H7 (cell line): ENCODE measurements around the gene AP3B1. TPM values are rescaled to one million over a fixed set of nuclear protein-coding genes. Genes with fewer than 3 reads are reported as not detected.

Experiments
- DNase-seq: peaks from one replicate; pipeline ENCODE4 v3.0.0; 2012
- H3K27me3 ChIP-seq: 2 replicates; pipeline ENCODE4 v1.6.0; 2011; ENCODE audit warnings: mild to moderate bottlenecking, low read length; ENCODE audit not compliant: control insufficient read depth, insufficient read depth
- H3K36me3 ChIP-seq: replicated peaks from 2 replicates; pipeline ENCODE4 v1.5.1; 2011; ENCODE audit warnings: low read length; ENCODE audit not compliant: control insufficient read depth, insufficient read depth
- H3K4me3 ChIP-seq: 2 replicates; pipeline ENCODE4 v1.5.1; 2011; ENCODE audit warnings: low read depth, mild to moderate bottlenecking, control low read depth, low read length, moderate library complexity; ENCODE audit not compliant: insufficient read depth
- total RNA-seq: library from RNA; depleted of rRNA; stranded (reverse); fragments of >200 nt; shearing (Covaris generic); gene quantifications from 2 replicates; pipeline ENCODE4 v1.2.3, GENCODE V29; 2014

The AP3B1 gene
- total RNA-seq, 1 experiment from 2014 or later, result 40.1 TPM

GRCh38 chr5:77995793-77996409 is 298.6 kb downstream of the AP3B1 start:
- no peak for DNase-seq
- Histone ChIP-seq H3K36me3 (no peaks in the 10 kb centered on the region), H3K4me3 (no peak overlapping the region), H3K27me3 (peaks cover 6% of the 10 kb centered on the region)

GRCh38 chr5:77994943-77995342 is 299.6 kb downstream of the AP3B1 start:
- Histone ChIP-seq H3K27me3 (peaks cover 6% of the 10 kb centered on the region), H3K4me3 (no peak overlapping the region), H3K36me3 (no peaks in the 10 kb centered on the region)
- DNase-seq, result no peak

GRCh38 chr5:77993855-77994318 is 300.6 kb downstream of the AP3B1 start:
- peaks cover 6% of the 10 kb centered on the region for H3K27me3 ChIP-seq
- DNase-seq, result peak; percentile 60
- no peak overlapping the region for H3K4me3 ChIP-seq
- no peaks in the 10 kb centered on the region for H3K36me3 ChIP-seq

GRCh38 chr5:77993141-77993854 is 301.2 kb downstream of the AP3B1 start:
- no peak for DNase-seq
- Histone ChIP-seq H3K27me3 (peaks cover 6% of the 10 kb centered on the region), H3K4me3 (no peak overlapping the region), H3K36me3 (no peaks in the 10 kb centered on the region)

- Histone ChIP-seq H3K4me3 (no peak overlapping the region), H3K36me3 (no peaks in the 10 kb centered on the region), H3K27me3 (peaks cover 6% of the 10 kb centered on the region)
- peak; percentile 74 for DNase-seq
Measured at GRCh38 chr5:77991084-77991483, 303.4 kb downstream of the AP3B1 start.

GRCh38 chr5:77990020-77990419 is 304.5 kb downstream of the AP3B1 start:
- Histone ChIP-seq H3K4me3 (no peak overlapping the region), H3K36me3 (no peaks in the 10 kb centered on the region), H3K27me3 (peaks cover 3% of the 10 kb centered on the region)
- DNase-seq, result peak; percentile 82

- Histone ChIP-seq H3K4me3 (no peak overlapping the region), H3K27me3 (no peaks in the 10 kb centered on the region), H3K36me3 (no peaks in the 10 kb centered on the region)
- no peak for DNase-seq
Measured at GRCh38 chr5:77987988-77988387, 306.5 kb downstream of the AP3B1 start.

GRCh38 chr5:77987331-77987730 is 307.2 kb downstream of the AP3B1 start:
- Histone ChIP-seq H3K4me3 (no peak overlapping the region), H3K27me3 (no peaks in the 10 kb centered on the region), H3K36me3 (no peaks in the 10 kb centered on the region)
- DNase-seq, result peak; percentile 57

- no peak for DNase-seq
- no peak overlapping the region for H3K4me3 ChIP-seq
- no peaks in the 10 kb centered on the region for H3K27me3 ChIP-seq
- no peaks in the 10 kb centered on the region for H3K36me3 ChIP-seq
Measured at GRCh38 chr5:77986261-77986660, 308.2 kb downstream of the AP3B1 start.

GRCh38 chr5:77985247-77985646 is 309.3 kb downstream of the AP3B1 start:
- DNase-seq, result no peak
- no peaks in the 10 kb centered on the region for H3K27me3 ChIP-seq
- H3K4me3 ChIP-seq, result no peak overlapping the region
- H3K36me3 ChIP-seq, result no peaks in the 10 kb centered on the region

GRCh38 chr5:77984587-77984986 is 309.9 kb downstream of the AP3B1 start:
- Histone ChIP-seq H3K27me3 (no peaks in the 10 kb centered on the region), H3K36me3 (no peaks in the 10 kb centered on the region), H3K4me3 (no peak overlapping the region)
- no peak for DNase-seq

GRCh38 chr5:77983482-77984199 is 310.9 kb downstream of the AP3B1 start:
- no peaks in the 10 kb centered on the region for H3K27me3 ChIP-seq
- no peak overlapping the region for H3K4me3 ChIP-seq
- DNase-seq, result no peak
- no peaks in the 10 kb centered on the region for H3K36me3 ChIP-seq

- no peaks in the 10 kb centered on the region for H3K36me3 ChIP-seq
- no peak for DNase-seq
- H3K4me3 ChIP-seq, result no peak overlapping the region
- H3K27me3 ChIP-seq, result no peaks in the 10 kb centered on the region
Measured at GRCh38 chr5:77981820-77982219, 312.7 kb downstream of the AP3B1 start.

- peaks cover 50% of the 10 kb centered on the region for H3K27me3 ChIP-seq
- H3K4me3 ChIP-seq, result no peak overlapping the region
- H3K36me3 ChIP-seq, result no peaks in the 10 kb centered on the region
- no peak for DNase-seq
Measured at GRCh38 chr5:77974576-77974975, 319.9 kb downstream of the AP3B1 start.

GRCh38 chr5:77973253-77973609 is 321.3 kb downstream of the AP3B1 start:
- H3K27me3 ChIP-seq, result peaks cover 52% of the 10 kb centered on the region
- no peaks in the 10 kb centered on the region for H3K36me3 ChIP-seq
- DNase-seq, result peak; percentile 88
- H3K4me3 ChIP-seq, result peak overlapping the region; percentile 34; the same call in 1 of the 2 replicates
